ENCODE results near the gene TDRD9. TPM values are rescaled to one million over a fixed set of nuclear protein-coding genes. Genes with fewer than 3 reads are reported as not detected.

Gene TDRD9
- total RNA-seq, 1 experiment from 2014 or later, result not detected

DNA sequence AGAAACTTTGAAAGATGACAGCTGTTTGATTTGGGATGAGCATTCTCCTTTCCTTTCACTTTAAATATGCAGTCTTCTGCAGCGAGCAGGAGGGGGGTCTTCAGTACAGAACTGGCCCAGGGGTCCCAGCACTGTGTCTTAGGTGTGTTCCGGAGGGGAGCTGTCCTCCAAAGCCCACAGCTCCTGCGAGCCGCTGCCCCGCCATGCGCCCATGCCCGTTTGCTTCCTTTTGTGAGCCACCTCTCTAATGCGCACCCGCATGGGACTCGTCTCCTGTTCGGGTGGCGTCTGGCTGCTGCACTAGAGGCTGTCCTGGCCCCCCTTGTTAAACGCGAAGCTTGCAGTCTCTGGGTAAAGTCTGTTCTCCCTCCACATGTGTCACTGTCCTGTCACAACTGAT, 108.8 kb downstream of the TDRD9 start:
- no peaks in the 10 kb centered on the region for H3K9me3 ChIP-seq (ENCODE audit: control insufficient read depth, insufficient read depth, low read depth, low read length)
- in situ Hi-C loops (cut with HindIII; ENCODE audit: low pct_unique_long_range_greater_than_20kb, low sequenced_read_pairs), result no loop called here
- H3K4me1 ChIP-seq (ENCODE audit: control insufficient read depth, insufficient read depth, low read length), result no peaks in the 10 kb centered on the region
- H3K27me3 ChIP-seq (ENCODE audit: control insufficient read depth, insufficient read depth, low read length), result 0 out of 2 replicates have a peak, but pooled peaks cover 2% of the 10 kb centered on the region
- DNase-seq (ENCODE audit: low read depth, low spot score), result no peak
- intact Hi-C loops (cut with micrococcal nuclease; ENCODE audit: unreplicated experiment), result no loop called here
- ChIA-PET CTCF (no interaction called here), POLR2A (no interaction called here)
- TF ChIP-seq POLR2AphosphoS5 (IDR thresholded peaks at IDR 0.05; ENCODE audit: low read depth, low read length) (no peak), TCF7L2 (IDR thresholded peaks at IDR 0.05; ENCODE audit: low read depth, low read length) (no peak), SIN3A (IDR thresholded peaks at IDR 0.05; ENCODE audit: borderline replicate concordance, insufficient read depth, low read depth, low read length) (no peak)
- TF ChIP-seq, protein P1, sequence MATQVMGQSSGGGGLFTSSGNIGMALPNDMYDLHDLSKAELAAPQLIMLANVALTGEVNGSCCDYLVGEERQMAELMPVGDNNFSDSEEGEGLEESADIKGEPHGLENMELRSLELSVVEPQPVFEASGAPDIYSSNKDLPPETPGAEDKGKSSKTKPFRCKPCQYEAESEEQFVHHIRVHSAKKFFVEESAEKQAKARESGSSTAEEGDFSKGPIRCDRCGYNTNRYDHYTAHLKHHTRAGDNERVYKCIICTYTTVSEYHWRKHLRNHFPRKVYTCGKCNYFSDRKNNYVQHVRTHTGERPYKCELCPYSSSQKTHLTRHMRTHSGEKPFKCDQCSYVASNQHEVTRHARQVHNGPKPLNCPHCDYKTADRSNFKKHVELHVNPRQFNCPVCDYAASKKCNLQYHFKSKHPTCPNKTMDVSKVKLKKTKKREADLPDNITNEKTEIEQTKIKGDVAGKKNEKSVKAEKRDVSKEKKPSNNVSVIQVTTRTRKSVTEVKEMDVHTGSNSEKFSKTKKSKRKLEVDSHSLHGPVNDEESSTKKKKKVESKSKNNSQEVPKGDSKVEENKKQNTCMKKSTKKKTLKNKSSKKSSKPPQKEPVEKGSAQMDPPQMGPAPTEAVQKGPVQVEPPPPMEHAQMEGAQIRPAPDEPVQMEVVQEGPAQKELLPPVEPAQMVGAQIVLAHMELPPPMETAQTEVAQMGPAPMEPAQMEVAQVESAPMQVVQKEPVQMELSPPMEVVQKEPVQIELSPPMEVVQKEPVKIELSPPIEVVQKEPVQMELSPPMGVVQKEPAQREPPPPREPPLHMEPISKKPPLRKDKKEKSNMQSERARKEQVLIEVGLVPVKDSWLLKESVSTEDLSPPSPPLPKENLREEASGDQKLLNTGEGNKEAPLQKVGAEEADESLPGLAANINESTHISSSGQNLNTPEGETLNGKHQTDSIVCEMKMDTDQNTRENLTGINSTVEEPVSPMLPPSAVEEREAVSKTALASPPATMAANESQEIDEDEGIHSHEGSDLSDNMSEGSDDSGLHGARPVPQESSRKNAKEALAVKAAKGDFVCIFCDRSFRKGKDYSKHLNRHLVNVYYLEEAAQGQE (IDR thresholded peaks at IDR 0.05; ENCODE audit: insufficient read depth in 1 of 2, low read depth in 2 of 2, low read length in 1 of 2), result no peak
- TF ChIP-seq, protein P2, sequence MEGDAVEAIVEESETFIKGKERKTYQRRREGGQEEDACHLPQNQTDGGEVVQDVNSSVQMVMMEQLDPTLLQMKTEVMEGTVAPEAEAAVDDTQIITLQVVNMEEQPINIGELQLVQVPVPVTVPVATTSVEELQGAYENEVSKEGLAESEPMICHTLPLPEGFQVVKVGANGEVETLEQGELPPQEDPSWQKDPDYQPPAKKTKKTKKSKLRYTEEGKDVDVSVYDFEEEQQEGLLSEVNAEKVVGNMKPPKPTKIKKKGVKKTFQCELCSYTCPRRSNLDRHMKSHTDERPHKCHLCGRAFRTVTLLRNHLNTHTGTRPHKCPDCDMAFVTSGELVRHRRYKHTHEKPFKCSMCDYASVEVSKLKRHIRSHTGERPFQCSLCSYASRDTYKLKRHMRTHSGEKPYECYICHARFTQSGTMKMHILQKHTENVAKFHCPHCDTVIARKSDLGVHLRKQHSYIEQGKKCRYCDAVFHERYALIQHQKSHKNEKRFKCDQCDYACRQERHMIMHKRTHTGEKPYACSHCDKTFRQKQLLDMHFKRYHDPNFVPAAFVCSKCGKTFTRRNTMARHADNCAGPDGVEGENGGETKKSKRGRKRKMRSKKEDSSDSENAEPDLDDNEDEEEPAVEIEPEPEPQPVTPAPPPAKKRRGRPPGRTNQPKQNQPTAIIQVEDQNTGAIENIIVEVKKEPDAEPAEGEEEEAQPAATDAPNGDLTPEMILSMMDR (IDR thresholded peaks at IDR 0.05), result no peak
- no TSS peak for BruUV-seq (replicated peaks)
- H3K27ac ChIP-seq (ENCODE audit: low read length), result no peak overlapping the region
- H3K36me3 ChIP-seq (ENCODE audit: control insufficient read depth, insufficient read depth, low read length), result no peaks in the 10 kb centered on the region; the same call in 1 of the 2 replicates
- ATAC-seq, result no peak
- no peak overlapping the region for H3K4me3 ChIP-seq (ENCODE audit: low read depth in 2 of 2, low read length in 2 of 2)

DNA sequence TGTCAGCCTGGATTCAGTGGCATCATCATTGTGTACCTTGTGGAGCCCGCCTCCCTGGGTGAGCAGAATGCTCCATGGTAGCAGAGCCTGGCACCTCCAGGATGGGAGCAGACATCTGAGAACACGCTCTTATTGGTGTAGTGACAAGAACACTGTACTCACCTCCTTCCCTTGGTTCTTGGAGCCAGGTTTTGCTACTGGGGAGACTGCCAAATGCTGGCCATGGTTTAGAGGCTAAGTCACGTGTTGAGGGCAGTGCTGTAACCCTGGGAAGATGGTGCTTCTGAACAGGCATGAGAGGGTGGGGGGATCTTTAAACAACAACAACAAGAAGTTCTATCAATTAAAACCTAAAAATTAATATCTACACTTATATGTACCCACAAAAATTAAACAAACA, 109.6 kb downstream of the TDRD9 start:
- Histone ChIP-seq H3K27ac (ENCODE audit: low read length) (no peak overlapping the region), H3K27me3 (ENCODE audit: control insufficient read depth, insufficient read depth, low read length) (0 out of 2 replicates have a peak, but pooled peaks cover 2% of the 10 kb centered on the region), H3K4me3 (ENCODE audit: low read depth in 2 of 2, low read length in 2 of 2) (no peak overlapping the region), H3K36me3 (ENCODE audit: control insufficient read depth, insufficient read depth, low read length) (no peaks in the 10 kb centered on the region; the same call in 1 of the 2 replicates), H3K4me1 (ENCODE audit: control insufficient read depth, insufficient read depth, low read length) (no peaks in the 10 kb centered on the region), H3K9me3 (ENCODE audit: control insufficient read depth, insufficient read depth, low read depth, low read length) (no peaks in the 10 kb centered on the region)
- intact Hi-C loops (cut with micrococcal nuclease; ENCODE audit: unreplicated experiment), result no loop called here
- TF ChIP-seq, protein P1 (IDR thresholded peaks at IDR 0.05; ENCODE audit: insufficient read depth in 1 of 2, low read depth in 2 of 2, low read length in 1 of 2), result no peak
- TF ChIP-seq SIN3A (IDR thresholded peaks at IDR 0.05; ENCODE audit: borderline replicate concordance, insufficient read depth, low read depth, low read length) (no peak), POLR2AphosphoS5 (IDR thresholded peaks at IDR 0.05; ENCODE audit: low read depth, low read length) (no peak), TCF7L2 (IDR thresholded peaks at IDR 0.05; ENCODE audit: low read depth, low read length) (no peak)
- DNase-seq (ENCODE audit: low read depth, low spot score) (no peak), ATAC-seq (no peak)
- no TSS peak for BruUV-seq (replicated peaks)
- ChIA-PET POLR2A (no interaction called here), CTCF (no interaction called here)
- in situ Hi-C loops (cut with HindIII; ENCODE audit: low pct_unique_long_range_greater_than_20kb, low sequenced_read_pairs), result no loop called here

All from Panc1 (cell line).